ENCODE data around the gene CCDC61.

CCDC61 gene

DNA sequence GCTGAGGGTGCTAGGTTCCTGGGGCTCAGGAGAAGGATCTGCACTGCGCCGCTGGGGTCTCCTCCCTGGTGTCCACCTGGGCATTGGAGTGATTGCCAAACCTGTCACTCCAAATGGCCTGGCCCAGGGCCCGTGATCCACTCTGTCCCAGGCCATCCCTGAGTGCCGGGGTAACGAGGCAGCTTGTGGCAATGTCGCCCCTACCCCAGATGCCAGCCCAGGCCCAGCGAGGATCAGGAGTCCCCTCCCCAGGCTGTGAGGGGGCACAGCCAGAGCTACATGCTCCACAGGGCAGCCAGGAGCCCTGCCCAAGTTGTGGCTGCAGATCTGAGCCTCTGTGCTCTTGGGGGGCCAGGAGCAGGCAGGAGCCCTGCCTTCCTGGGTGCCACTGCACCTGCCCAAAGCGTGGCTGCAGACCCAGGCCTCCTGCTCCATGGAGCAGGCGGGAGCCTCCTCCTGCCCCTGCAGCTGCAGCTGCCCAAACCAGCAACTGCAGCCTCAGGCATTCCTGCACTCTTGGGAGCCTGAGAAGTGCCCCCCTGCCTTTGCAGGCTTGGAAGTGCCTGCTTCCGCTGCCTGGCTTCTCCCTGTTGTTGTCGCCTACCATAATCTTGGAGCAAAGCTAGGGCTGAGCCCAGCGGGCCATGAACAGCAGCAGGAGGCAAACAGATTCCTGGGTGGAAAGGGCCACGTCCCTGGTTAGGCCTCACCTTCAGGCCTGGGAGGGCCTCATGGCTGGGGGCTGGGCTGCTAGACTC is 40.9 kb downstream of the CCDC61 start:
- H3K4me3 ChIP-seq (ENCODE audit: low read depth, low read length) = no peak overlapping the region

GRCh38 chr19:46036744-46037128 is 41.5 kb downstream of the CCDC61 start:
- no peak overlapping the region for H3K4me3 ChIP-seq (ENCODE audit: low read depth, low read length)

- no peak overlapping the region for H3K4me3 ChIP-seq (ENCODE audit: low read depth, low read length)
Measured at GRCh38 chr19:46040125-46040524, 44.9 kb downstream of the CCDC61 start.

GRCh38 chr19:46040952-46041500 is 45.8 kb downstream of the CCDC61 start, which contains the start of gene IGFL4:
IGFL4 (minus strand) TSS chr19:46041002; CDS start chr19:46040962, 40 bp downstream.
- no peak within 1 kb of the TSS for H3K4me3 ChIP-seq (ENCODE audit: low read depth, low read length)

GRCh38 chr19:46042252-46042883 is 47.1 kb downstream of the CCDC61 start:
- no peak overlapping the region for H3K4me3 ChIP-seq (ENCODE audit: low read depth, low read length)

DNA sequence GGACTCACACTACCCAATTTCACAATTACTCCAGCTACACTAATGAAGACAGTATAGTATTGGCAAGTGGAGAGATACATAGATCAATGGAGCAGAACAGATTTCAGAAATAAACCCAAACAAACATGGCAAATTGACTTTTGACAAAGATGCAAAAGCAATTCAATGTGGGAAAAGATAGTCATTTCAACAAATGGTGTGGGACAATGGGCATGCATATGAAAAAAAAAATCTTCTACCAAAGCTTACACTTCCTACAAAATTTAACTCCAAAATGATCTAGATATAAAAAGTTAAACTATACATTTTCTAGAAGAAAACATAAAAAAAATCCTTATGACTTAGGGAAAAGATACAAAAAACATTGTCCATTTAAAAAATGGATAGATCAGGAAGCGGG is 48.3 kb downstream of the CCDC61 start:
- H3K4me3 ChIP-seq (ENCODE audit: low read depth, low read length) = no peak overlapping the region

GRCh38 chr19:46049597-46049996 is 54.3 kb downstream of the CCDC61 start:
- H3K4me3 ChIP-seq (ENCODE audit: low read depth, low read length) = no peak overlapping the region

DNA sequence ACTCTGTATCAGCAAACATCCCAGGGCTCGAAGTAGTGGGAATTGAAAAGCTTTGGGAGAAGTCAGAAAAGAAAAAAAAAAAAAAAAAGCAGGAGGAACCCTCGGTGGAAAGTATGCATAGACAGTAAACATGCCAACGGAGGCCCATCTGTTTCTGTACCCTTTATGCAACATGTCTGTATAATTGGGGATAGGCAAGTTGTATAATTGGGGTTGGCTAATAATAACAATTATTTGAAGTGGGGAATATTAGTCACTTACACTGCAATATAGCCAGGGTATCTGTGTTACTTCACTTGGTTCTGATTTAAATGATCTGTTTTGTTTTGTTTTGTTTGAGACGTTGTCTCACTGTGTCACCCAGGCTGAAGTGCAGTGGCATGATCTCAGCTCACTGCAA is 57.6 kb downstream of the CCDC61 start:
- no peak overlapping the region for H3K4me3 ChIP-seq (ENCODE audit: low read depth, low read length)

- no peak overlapping the region for H3K4me3 ChIP-seq (ENCODE audit: low read depth, low read length)
Measured at GRCh38 chr19:46056536-46056935, 61.3 kb downstream of the CCDC61 start.

DNA sequence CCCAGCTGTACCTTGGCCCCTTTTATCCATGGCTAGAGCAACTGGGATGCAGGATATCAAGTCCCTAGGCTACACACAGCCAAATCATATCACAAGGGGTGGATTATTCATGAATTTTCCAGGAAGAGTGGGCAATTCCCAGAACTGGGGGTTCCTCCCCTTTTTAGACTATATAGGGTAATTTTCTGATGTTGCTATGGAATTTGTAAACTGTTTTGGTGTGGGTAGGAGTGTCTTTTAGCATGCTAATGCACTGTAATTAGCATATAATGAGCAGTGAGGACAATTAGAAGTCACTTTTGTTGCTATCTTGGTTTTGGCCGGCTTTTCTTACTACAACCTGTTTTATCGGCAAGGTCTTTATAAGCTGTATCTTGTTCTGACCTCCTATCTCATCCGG is 63.5 kb downstream of the CCDC61 start:
- H3K4me3 ChIP-seq (ENCODE audit: low read depth, low read length) = no peak overlapping the region

DNA sequence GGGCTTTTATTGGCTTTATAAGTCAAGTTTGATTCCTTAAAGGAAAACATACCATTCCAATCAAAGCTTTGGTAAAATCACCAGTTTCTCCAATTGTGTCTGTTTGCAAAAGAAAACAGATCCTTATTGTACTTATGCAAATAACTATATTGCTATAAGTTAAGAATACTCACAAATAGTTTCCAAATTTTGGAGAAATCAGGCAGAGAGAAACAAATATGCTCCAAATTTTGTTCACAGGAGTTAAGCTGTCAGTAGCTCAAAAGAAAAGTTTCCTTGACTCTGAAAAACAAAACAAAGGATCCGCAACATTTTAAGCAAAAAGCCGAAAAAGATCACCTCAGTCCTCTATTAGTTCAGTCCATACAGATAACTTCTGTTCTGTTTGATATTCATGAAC is 64.7 kb downstream of the CCDC61 start:
- H3K4me3 ChIP-seq (ENCODE audit: low read depth, low read length) = no peak overlapping the region

DNA sequence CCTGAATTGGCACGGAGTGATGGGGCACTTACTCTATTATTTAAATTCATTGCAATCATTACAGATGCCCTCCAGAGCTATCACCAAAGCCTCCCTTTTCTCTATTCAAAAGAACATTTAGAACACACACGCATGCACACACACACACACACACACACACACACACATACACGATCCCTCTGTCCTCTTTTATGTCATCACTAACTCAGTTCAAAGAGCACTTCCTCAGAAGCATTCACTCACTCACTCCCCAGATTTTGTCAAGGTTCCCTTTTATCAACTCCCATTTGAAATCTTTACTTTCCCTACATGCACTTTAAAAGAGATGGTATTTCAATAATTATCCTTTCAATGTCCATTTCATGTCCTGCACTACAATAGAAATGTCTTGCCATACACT is 67.9 kb downstream of the CCDC61 start:
- H3K4me3 ChIP-seq (ENCODE audit: low read depth, low read length) = no peak overlapping the region

DNA sequence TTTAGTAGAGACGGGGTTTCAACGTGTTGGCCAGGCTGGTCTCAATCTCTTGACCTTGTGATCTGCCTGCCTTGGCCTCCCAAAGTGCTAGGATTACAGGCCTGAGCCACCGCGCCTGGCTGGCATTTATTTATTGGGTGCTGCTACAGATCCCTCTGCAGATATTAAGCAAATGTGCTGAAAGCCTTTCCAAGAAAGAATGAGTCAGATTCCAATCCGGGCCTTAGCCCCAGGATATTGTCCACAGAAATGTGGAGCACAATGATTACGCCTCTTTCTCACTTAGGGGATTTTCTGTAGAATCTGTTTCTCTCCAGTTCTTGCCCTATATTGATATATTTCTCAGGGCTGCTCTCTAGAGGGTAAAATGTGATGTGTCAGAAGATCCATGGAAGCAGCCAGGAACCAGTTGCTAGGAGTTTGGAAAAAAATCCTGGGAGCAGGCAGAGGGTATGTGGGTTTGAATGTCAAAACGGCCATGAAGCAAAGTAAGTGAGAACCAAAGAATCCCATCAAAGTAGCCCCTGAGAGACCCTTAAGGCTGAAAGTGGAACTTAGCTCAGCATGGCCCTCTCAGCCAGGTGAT is 70.3 kb downstream of the CCDC61 start:
- H3K4me3 ChIP-seq (ENCODE audit: low read depth, low read length) = no peak overlapping the region

DNA sequence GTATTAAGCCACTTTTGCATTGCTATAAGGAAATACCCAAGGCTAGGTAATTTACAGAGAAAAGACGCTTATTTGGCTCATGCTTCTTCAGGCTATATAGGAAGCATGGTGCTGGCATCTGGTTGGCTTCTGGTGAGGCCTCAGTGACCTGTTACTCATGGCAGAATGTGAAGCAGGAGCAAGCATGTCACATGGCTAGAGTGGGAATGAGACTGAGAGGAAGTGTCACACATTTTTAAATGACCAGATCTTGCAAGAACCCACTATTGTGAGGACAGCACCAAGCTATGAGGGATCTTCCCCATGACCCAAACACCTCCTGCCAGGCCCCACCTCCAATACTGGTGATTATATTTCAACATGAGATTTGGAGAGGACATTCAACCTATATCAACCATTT is 71.2 kb downstream of the CCDC61 start:
- no peak overlapping the region for H3K4me3 ChIP-seq (ENCODE audit: low read depth, low read length)

- H3K4me3 ChIP-seq (ENCODE audit: low read depth, low read length) = no peak overlapping the region
Measured at GRCh38 chr19:46067691-46068090, 72.4 kb downstream of the CCDC61 start.
